HepG2 (cell line): Measurements from ENCODE around the gene SNAPC4. TPM values are rescaled to one million over a fixed set of nuclear protein-coding genes. Genes with fewer than 3 reads are reported as not detected.

Source experiments
- CCAR2 ChIP-seq: fragments of 200-400 bp; formaldehyde crosslinking; optimal IDR thresholded peaks from 2 replicates; pipeline ENCODE3; 2018; ENCODE audit warnings: low read depth, mild to moderate bottlenecking, low read length, moderate library complexity
- EP300 ChIP-seq, 3 experiments: sonication (generic) in 1 of 3; formaldehyde crosslinking in 1 of 3; IDR thresholded peaks; 2 replicates each; pipeline versions ENCODE4 v1.5.1 to v1.6.1; 2011 to 2020; ENCODE audit warnings: low read depth in 2 of 3, low read length in 2 of 3, borderline replicate concordance in 1 of 3, improper control_type of control experiment in 1 of 3, mild to moderate bottlenecking in 1 of 3, missing genetic modification reagents in 1 of 3, moderate library complexity in 1 of 3
- ETS1 ChIP-seq: sonication (generic); formaldehyde crosslinking; IDR thresholded peaks from 2 replicates; pipeline ENCODE4 v1.4.0; 2020; ENCODE audit warnings: missing genetic modification reagents
- HMG20B ChIP-seq: conservative IDR thresholded peaks from 2 replicates; pipeline ENCODE4 v1.6.1; 2016; ENCODE audit warnings: missing genetic modification reagents, missing compliant biosample characterization
- MED8 ChIP-seq: sonication (generic); formaldehyde crosslinking; IDR thresholded peaks from 2 replicates; pipeline ENCODE4 v1.8.1; 2023; ENCODE audit warnings: mild to moderate bottlenecking, missing genetic modification reagents; ENCODE audit not compliant: insufficient replicate concordance
- REL ChIP-seq: sonication (generic); formaldehyde crosslinking; conservative IDR thresholded peaks from 2 replicates; pipeline ENCODE4 v1.8.0; 2022; ENCODE audit warnings: mild to moderate bottlenecking, missing genetic modification reagents, moderate library complexity
- SMARCC2 ChIP-seq: fragments of 450-650 bp; IDR thresholded peaks from 2 replicates; pipeline ENCODE4 v1.6.1; 2017; ENCODE audit warnings: antibody characterized with exemption, mild to moderate bottlenecking
- ZBTB25 ChIP-seq: IDR thresholded peaks from 2 replicates; pipeline ENCODE4 v1.6.1; 2018; ENCODE audit warnings: missing genetic modification reagents
- ZEB1 ChIP-seq: IDR thresholded peaks from 2 replicates; pipeline ENCODE4 v1.6.1; 2012; ENCODE audit warnings: mild to moderate bottlenecking, low read depth, inconsistent platforms; ENCODE audit not compliant: insufficient replicate concordance
- ZNF276 ChIP-seq: sonication (generic); formaldehyde crosslinking; IDR thresholded peaks from 2 replicates; pipeline ENCODE4 v1.4.0; 2020; ENCODE audit warnings: mild to moderate bottlenecking, low read depth, missing genetic modification reagents
- ZNF530 ChIP-seq: sonication (generic); formaldehyde crosslinking; IDR thresholded peaks from 2 replicates; pipeline ENCODE4 v1.5.0; 2020; ENCODE audit warnings: low read depth, mild to moderate bottlenecking, missing genetic modification reagents
- ZNF660 ChIP-seq: sonication (generic); formaldehyde crosslinking; IDR thresholded peaks from 2 replicates; pipeline ENCODE4 v1.5.1; 2020; ENCODE audit warnings: mild to moderate bottlenecking, low read depth, missing genetic modification reagents, borderline replicate concordance
- ZNF800 ChIP-seq: sonication (generic); formaldehyde crosslinking; IDR thresholded peaks from 2 replicates; pipeline ENCODE4 v1.4.0; 2020; ENCODE audit warnings: missing genetic modification reagents
- ZSCAN29 ChIP-seq: sonication (generic); formaldehyde crosslinking; conservative IDR thresholded peaks from 2 replicates; pipeline ENCODE4 v1.4.0; 2020; ENCODE audit warnings: mild to moderate bottlenecking, missing genetic modification reagents
- polyA plus RNA-seq, 8 experiments: library from polyadenylated mRNA; depleted of rRNA in 3 of 8; stranded (reverse) in 7 of 8; unstranded in 1 of 8; fragments of >200 nt; fragmentation: Illumina TruSeq in 4 of 8; extraction: Trizol in 4 of 8; gene quantifications; 2 replicates each; pipeline versions ENCODE4 v1.2.1 to v1.2.3, GENCODE V29; 2011 to 2016; ENCODE audit warnings: low read depth in 4 of 8, missing spikeins in 1 of 8, mixed read lengths in 1 of 8; ENCODE audit not compliant: insufficient read depth in 1 of 8
- total RNA-seq, 5 experiments: library from RNA; depleted of rRNA; stranded (reverse); fragments of >200 nt; fragmentation: Illumina TruSeq; extraction: Trizol; gene quantifications; 2 replicates each; pipeline ENCODE4 v1.2.3, GENCODE V29; 2016; ENCODE audit warnings: low read depth in 1 of 5
- TF ChIP-seq, protein P1 (sequence below): sonication (generic); formaldehyde crosslinking; IDR thresholded peaks from 2 replicates; pipeline ENCODE4 v1.9.0; 2021; ENCODE audit warnings: missing genetic modification reagents, borderline replicate concordance
- TF ChIP-seq, protein P2 (sequence below): sonication (generic); formaldehyde crosslinking; IDR thresholded peaks from 2 replicates; pipeline ENCODE4 v1.4.0; 2020; ENCODE audit warnings: missing genetic modification reagents

SNAPC4 gene
- total and polyA plus RNA-seq, 2 of the 13 experiments (the other 11 are each of a cell fraction or from before 2014, with no cell fraction given) = 2.0 to 6.0 TPM

DNA sequence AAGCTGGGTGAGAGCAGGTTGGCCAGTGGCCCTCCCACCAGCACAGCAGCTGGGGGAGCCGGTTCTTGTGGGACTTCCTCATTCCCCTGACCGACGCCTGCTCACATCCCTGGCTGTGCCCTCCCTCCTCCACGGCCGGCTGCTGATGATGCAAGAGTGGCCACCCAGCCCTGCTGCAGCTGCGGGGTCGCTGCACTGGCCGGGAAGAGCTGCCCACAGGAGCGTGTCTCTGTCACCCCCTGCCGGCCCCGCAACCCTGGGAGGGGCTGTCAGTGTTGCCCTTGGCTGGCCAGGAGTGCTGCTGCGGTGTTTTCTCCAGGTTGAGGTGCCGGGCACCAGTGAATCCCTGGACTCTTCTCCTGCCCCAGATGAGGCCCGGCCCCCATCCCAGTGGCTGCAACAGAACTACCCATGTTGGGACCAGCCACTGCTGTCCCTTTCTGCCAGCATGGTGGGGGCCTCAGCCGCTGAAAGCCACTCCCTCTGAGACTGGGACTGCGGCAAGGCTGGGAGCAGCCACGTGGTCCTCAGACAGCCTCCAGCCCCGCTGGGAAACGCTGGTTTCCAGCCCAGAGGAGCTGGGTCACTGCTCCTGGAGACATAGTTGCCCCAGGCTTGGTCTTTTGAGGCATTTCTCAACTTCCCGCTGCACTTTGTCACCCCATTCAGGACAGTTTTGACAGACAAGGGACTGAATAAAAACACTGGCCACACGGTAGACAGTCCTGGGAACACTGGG lies 27.2 kb downstream of the SNAPC4 start (continued):
- TF ChIP-seq, protein P1, sequence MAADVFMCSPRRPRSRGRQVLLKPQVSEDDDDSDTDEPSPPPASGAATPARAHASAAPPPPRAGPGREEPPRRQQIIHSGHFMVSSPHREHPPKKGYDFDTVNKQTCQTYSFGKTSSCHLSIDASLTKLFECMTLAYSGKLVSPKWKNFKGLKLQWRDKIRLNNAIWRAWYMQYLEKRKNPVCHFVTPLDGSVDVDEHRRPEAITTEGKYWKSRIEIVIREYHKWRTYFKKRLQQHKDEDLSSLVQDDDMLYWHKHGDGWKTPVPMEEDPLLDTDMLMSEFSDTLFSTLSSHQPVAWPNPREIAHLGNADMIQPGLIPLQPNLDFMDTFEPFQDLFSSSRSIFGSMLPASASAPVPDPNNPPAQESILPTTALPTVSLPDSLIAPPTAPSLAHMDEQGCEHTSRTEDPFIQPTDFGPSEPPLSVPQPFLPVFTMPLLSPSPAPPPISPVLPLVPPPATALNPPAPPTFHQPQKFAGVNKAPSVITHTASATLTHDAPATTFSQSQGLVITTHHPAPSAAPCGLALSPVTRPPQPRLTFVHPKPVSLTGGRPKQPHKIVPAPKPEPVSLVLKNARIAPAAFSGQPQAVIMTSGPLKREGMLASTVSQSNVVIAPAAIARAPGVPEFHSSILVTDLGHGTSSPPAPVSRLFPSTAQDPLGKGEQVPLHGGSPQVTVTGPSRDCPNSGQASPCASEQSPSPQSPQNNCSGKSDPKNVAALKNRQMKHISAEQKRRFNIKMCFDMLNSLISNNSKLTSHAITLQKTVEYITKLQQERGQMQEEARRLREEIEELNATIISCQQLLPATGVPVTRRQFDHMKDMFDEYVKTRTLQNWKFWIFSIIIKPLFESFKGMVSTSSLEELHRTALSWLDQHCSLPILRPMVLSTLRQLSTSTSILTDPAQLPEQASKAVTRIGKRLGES (CRISPR knock-in tag) = no peak
- TF ChIP-seq SMARCC2 (no peak), ETS1 (CRISPR knock-in tag) (no peak), ZEB1 (no peak), EP300 (IDR thresholded peaks at IDR 0.05; ENCODE audit: low read depth in 2 of 2, low read length in 2 of 2) (peak in 1 of 2 experiments; percentile 11; a peak in 1 of 4 replicates), EP300 (CRISPR knock-in tag; IDR thresholded peaks at IDR 0.05; ENCODE audit: borderline replicate concordance) (no peak), REL (CRISPR knock-in tag) (no peak), CCAR2 (no peak), ZBTB25 (CRISPR knock-in tag) (no peak), ZSCAN29 (CRISPR knock-in tag) (no peak), MED8 (CRISPR knock-in tag) (no peak), HMG20B (CRISPR knock-in tag) (no peak), ZNF530 (CRISPR knock-in tag) (no peak), ZNF276 (no peak), ZNF800 (CRISPR knock-in tag) (0 out of 2 replicates have a peak, but pooled peaks have one; percentile 62), ZNF660 (CRISPR knock-in tag) (no peak)
- TF ChIP-seq, protein P2, sequence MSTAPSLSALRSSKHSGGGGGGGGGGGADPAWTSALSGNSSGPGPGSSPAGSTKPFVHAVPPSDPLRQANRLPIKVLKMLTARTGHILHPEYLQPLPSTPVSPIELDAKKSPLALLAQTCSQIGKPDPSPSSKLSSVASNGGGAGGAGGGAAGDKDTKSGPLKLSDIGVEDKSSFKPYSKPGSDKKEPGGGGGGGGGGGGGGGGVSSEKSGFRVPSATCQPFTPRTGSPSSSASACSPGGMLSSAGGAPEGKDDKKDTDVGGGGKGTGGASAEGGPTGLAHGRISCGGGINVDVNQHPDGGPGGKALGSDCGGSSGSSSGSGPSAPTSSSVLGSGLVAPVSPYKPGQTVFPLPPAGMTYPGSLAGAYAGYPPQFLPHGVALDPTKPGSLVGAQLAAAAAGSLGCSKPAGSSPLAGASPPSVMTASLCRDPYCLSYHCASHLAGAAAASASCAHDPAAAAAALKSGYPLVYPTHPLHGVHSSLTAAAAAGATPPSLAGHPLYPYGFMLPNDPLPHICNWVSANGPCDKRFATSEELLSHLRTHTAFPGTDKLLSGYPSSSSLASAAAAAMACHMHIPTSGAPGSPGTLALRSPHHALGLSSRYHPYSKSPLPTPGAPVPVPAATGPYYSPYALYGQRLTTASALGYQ (CRISPR knock-in tag) = no peak
